PFSK-1 (cell line): ENCODE measurements around the gene PSMG1.

Experiments used
- FOXP2 ChIP-seq: optimal IDR thresholded peaks from 2 replicates; pipeline ENCODE3; 2011; ENCODE audit warnings: borderline replicate concordance, control low read depth, inconsistent platforms; ENCODE audit not compliant: insufficient read depth; ENCODE audit errors: extremely low read length, extremely low read depth
- POLR2AphosphoS5 ChIP-seq: IDR thresholded peaks from 2 replicates; pipeline ENCODE4 v1.6.1; 2012; ENCODE audit warnings: low read depth, mild to moderate bottlenecking, control low read depth, low read length, moderate library complexity
- REST ChIP-seq, 2 experiments: IDR thresholded peaks; 2 replicates each; pipeline versions ENCODE4 v1.6.1 to v1.8.0; 2011 to 2012; ENCODE audit warnings: low read depth in 2 of 2, low read length in 2 of 2, control low read depth in 1 of 2, inconsistent platforms in 1 of 2, mild to moderate bottlenecking in 1 of 2, moderate library complexity in 1 of 2; ENCODE audit not compliant: insufficient read depth in 1 of 2
- SIN3A ChIP-seq: IDR thresholded peaks from 2 replicates; pipeline ENCODE4 v1.6.1; 2012; ENCODE audit warnings: mild to moderate bottlenecking, low read length, moderate library complexity, borderline replicate concordance; ENCODE audit not compliant: insufficient read depth
- TAF1 ChIP-seq: IDR thresholded peaks from 2 replicates; pipeline ENCODE4 v1.6.1; 2012; ENCODE audit warnings: low read length, control low read depth, borderline replicate concordance; ENCODE audit not compliant: insufficient read depth

Gene PSMG1

DNA sequence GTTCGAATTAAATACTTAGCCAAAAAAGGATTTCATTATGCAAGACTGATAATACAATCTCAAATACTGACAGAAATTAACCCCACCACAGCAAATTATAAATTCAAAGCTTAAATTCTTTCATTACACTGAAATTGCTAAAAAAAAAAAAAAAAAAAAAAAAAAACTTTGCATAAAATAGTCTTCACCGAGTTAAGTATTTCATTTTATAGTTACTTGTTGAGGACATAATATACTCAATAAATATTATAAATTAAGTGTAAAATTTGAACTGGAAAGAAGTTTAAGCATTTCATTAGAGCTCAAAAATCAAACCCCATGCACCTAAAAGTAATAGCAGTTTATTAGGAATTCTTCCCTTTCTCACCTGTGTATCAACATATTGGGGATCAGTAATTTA lies 1.9 kb upstream of the PSMG1 start:
- no peak for TF ChIP-seq REST (IDR thresholded peaks at IDR 0.05; ENCODE audit: insufficient read depth in 1 of 2, low read depth in 2 of 2, low read length in 2 of 2)
- TF ChIP-seq SIN3A: no peak
- TF ChIP-seq POLR2AphosphoS5: no peak
- TF ChIP-seq FOXP2: no peak
- no peak for TF ChIP-seq TAF1

DNA sequence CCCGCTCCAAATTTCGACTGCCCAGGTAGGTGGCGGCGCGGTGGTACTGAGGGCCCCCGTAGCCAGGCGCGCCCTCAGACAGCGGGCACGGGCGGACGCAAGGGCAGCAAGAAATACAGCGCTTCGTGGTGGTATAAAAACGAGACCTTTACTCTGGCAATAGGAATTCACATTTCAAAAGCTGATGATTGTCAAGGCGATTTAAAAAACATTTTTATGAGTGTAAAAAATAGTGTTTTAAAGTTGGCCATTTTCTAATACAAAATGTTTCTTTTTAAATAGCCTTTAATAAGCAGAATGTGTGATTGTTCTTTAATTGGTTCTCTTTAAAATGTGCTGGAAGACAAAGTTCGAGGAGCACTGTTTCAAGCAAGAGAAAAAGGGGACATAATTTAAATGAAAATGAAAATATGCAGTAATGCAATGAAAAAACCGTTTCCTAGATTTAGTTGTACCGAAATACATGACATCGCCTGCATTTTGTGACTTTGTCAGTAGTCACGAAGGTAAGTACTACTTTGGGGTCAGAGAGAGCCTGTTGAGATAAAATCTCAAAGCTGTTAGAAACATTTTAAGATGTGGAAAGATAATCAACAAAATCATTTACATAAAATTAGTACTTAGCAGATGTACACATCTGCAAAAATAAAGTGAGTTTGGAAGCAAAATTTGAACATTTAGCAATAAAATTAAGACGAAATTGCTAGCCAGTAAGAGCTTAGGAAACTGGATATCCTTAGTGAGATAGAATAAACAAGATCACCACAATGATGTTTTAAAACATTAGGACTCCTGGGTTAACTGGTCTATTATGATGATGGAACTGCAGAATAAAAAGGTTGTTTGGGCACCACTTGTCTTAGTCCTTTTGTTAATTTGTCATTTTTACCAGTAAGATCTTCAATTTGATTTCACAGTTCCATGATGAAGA lies 1.1 kb upstream of the PSMG1 start:
- no peak for TF ChIP-seq REST (IDR thresholded peaks at IDR 0.05; ENCODE audit: insufficient read depth in 1 of 2, low read depth in 2 of 2, low read length in 2 of 2)
- TF ChIP-seq POLR2AphosphoS5: no peak
- TF ChIP-seq FOXP2: no peak
- no peak for TF ChIP-seq TAF1
- TF ChIP-seq SIN3A: no peak

- TF ChIP-seq FOXP2: no peak
- TF ChIP-seq POLR2AphosphoS5: no peak
- TF ChIP-seq SIN3A: no peak; the same call in 1 of the 2 replicates
- no peak for TF ChIP-seq REST (IDR thresholded peaks at IDR 0.05; ENCODE audit: insufficient read depth in 1 of 2, low read depth in 2 of 2, low read length in 2 of 2)
- no peak for TF ChIP-seq TAF1
These were observed 573 bp downstream of the PSMG1 start for GRCh38 chr21:39182484-39183271.

- TF ChIP-seq SIN3A (no peak), REST (IDR thresholded peaks at IDR 0.05; ENCODE audit: insufficient read depth in 1 of 2, low read depth in 2 of 2, low read length in 2 of 2) (no peak), FOXP2 (no peak), TAF1 (no peak), POLR2AphosphoS5 (no peak)
These were observed 1.2 kb downstream of the PSMG1 start for GRCh38 chr21:39182016-39182415.
